SU-DHL-6 (cell line): ENCODE measurements around the gene CAGE1.
"Not testable (repeated sequence)": the region's sequence is repeated elsewhere in the genome, so short reads cannot be mapped to it uniquely, and the experiment has no call there.

Source experiments
- EZH2phosphoT487 ChIP-seq: fragments of 200-600 bp; sonication (generic), shearing (Covaris generic); conservative IDR thresholded peaks from 2 replicates; pipeline ENCODE4 v1.6.1; 2018; ENCODE audit warnings: mild to moderate bottlenecking, antibody characterized with exemption, low read length, moderate library complexity, mixed read lengths
- TF ChIP-seq, protein P1 (sequence below): fragments of 200-600 bp; sonication (generic); IDR thresholded peaks from one replicate; pipeline ENCODE4 v1.5.1; 2017; ENCODE audit warnings: antibody characterized with exemption, mild to moderate bottlenecking, low read length, moderate library complexity; ENCODE audit not compliant: insufficient read depth, poor library complexity, severe bottlenecking

GRCh38 chr6:7315087-7315947 lies 74.2 kb downstream of the CAGE1 start:
- TF ChIP-seq, protein P1, sequence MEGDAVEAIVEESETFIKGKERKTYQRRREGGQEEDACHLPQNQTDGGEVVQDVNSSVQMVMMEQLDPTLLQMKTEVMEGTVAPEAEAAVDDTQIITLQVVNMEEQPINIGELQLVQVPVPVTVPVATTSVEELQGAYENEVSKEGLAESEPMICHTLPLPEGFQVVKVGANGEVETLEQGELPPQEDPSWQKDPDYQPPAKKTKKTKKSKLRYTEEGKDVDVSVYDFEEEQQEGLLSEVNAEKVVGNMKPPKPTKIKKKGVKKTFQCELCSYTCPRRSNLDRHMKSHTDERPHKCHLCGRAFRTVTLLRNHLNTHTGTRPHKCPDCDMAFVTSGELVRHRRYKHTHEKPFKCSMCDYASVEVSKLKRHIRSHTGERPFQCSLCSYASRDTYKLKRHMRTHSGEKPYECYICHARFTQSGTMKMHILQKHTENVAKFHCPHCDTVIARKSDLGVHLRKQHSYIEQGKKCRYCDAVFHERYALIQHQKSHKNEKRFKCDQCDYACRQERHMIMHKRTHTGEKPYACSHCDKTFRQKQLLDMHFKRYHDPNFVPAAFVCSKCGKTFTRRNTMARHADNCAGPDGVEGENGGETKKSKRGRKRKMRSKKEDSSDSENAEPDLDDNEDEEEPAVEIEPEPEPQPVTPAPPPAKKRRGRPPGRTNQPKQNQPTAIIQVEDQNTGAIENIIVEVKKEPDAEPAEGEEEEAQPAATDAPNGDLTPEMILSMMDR: not testable (repeated sequence)
- TF ChIP-seq EZH2phosphoT487: not testable (repeated sequence)
